Keratinocyte (primary cell): ENCODE measurements around the gene HRH3. TPM values are rescaled to one million over a fixed set of nuclear protein-coding genes. Genes with fewer than 3 reads are reported as not detected.

ENCODE experiments used
- DNase-seq: peaks from one replicate; pipeline ENCODE4 v3.0.0-alpha.2; 2011; ENCODE audit warnings: low read depth, missing footprints, low spot score
- FAIRE-seq: peaks from 2 replicates; lab custom pipeline; 2011; peaks lifted over from hg19 to GRCh38; lab: Jason Lieb, UNC
- H2AFZ ChIP-seq: 2 replicates; pipeline ENCODE4 v1.6.0; 2012; ENCODE audit warnings: low read length, control low read depth, inconsistent platforms; ENCODE audit not compliant: control insufficient read depth
- H3K27ac ChIP-seq: 2 replicates; pipeline ENCODE4 v1.5.1; 2011; ENCODE audit warnings: low read length; ENCODE audit not compliant: control insufficient read depth, insufficient read depth
- H3K27me3 ChIP-seq: 3 replicates; pipeline ENCODE4 v1.6.0; 2011; ENCODE audit warnings: low read length; ENCODE audit not compliant: control insufficient read depth, insufficient read depth; ENCODE audit errors: extremely low read depth
- H3K36me3 ChIP-seq, 2 experiments: 2 replicates in 1 of 2; 3 replicates in 1 of 2; pipeline ENCODE4 v1.5.1; 2011; ENCODE audit warnings: low read length in 2 of 2, mild to moderate bottlenecking in 1 of 2; ENCODE audit not compliant: control insufficient read depth in 2 of 2, insufficient read depth in 2 of 2; ENCODE audit errors: extremely low read depth in 1 of 2
- H3K4me1 ChIP-seq: 3 replicates; pipeline ENCODE4 v1.5.1; 2011; ENCODE audit warnings: low read length; ENCODE audit not compliant: control insufficient read depth, insufficient read depth; ENCODE audit errors: extremely low read depth
- H3K4me2 ChIP-seq: 3 replicates; pipeline ENCODE4 v1.6.0; 2011; ENCODE audit warnings: low read depth, low read length; ENCODE audit not compliant: control insufficient read depth, insufficient read depth; ENCODE audit errors: extremely low read depth
- H3K4me3 ChIP-seq, 3 experiments: fragments of 200-600 bp in 1 of 3; sonication (generic) in 1 of 3; 2 replicates in 2 of 3; 3 replicates in 1 of 3; pipeline ENCODE4 v1.5.1; 2011 to 2016; ENCODE audit warnings: low read length in 3 of 3, mild to moderate bottlenecking in 3 of 3, control low read depth in 2 of 3, inconsistent platforms in 1 of 3, low read depth in 1 of 3, mixed read lengths in 1 of 3, mixed run types in 1 of 3, moderate library complexity in 1 of 3; ENCODE audit not compliant: control insufficient read depth in 2 of 3, insufficient read depth in 2 of 3; ENCODE audit errors: extremely low read depth in 1 of 3
- H3K79me2 ChIP-seq: 2 replicates; pipeline ENCODE4 v1.6.0; 2012; ENCODE audit warnings: low read length; ENCODE audit not compliant: control insufficient read depth, insufficient read depth
- H3K9ac ChIP-seq: 3 replicates; pipeline ENCODE4 v1.6.0; 2011; ENCODE audit warnings: low read length; ENCODE audit not compliant: control insufficient read depth, insufficient read depth; ENCODE audit errors: extremely low read depth
- H3K9me1 ChIP-seq: 3 replicates; pipeline ENCODE4 v1.6.0; 2011; ENCODE audit warnings: low read length; ENCODE audit not compliant: control insufficient read depth, insufficient read depth; ENCODE audit errors: extremely low read depth
- H3K9me3 ChIP-seq: 2 replicates; pipeline ENCODE4 v1.5.1; 2012; ENCODE audit warnings: low read depth, low read length; ENCODE audit not compliant: control insufficient read depth
- H4K20me1 ChIP-seq: 3 replicates; pipeline ENCODE4 v1.6.0; 2011; ENCODE audit warnings: low read length; ENCODE audit not compliant: control insufficient read depth, insufficient read depth; ENCODE audit errors: extremely low read depth
- EZH2 ChIP-seq: IDR thresholded peaks from one replicate; pipeline ENCODE4 v1.6.1; 2012; ENCODE audit warnings: inconsistent platforms, mild to moderate bottlenecking, low read length, moderate library complexity
- dilution Hi-C: fragments of 300-500 bp; cut with MboI; formaldehyde crosslinking; loops from one replicate; pipeline ENCODE4 v1.7.0; 2020; ENCODE audit warnings: low sequenced_read_pairs; ENCODE audit not compliant: extremely low pct_ligation_motif_present
- polyA plus RNA-seq, 5 experiments: library from polyadenylated mRNA; depleted of rRNA in 3 of 5; stranded (reverse) in 3 of 5; stranded (forward) in 1 of 5; unstranded in 1 of 5; fragments of >200 nt; gene quantifications; 1 replicate in 1 of 5; 2 replicates in 3 of 5; 3 replicates in 1 of 5; pipeline versions ENCODE4 v1.2.1 to v1.2.3, GENCODE V29; 2011 to 2012; ENCODE audit warnings: missing spikeins in 2 of 5, low read depth in 1 of 5, low replicate concordance in 1 of 5
- TF ChIP-seq, protein P1 (sequence below), 3 experiments: IDR thresholded peaks in 1 of 3; conservative IDR thresholded peaks in 1 of 3; optimal IDR thresholded peaks in 1 of 3; 2 replicates in 2 of 3; 3 replicates in 1 of 3; pipeline versions ENCODE3 to v1.5.1; 2011; ENCODE audit warnings: low read length in 3 of 3, mild to moderate bottlenecking in 3 of 3, moderate library complexity in 2 of 3, control low read depth in 1 of 3, inconsistent platforms in 1 of 3; ENCODE audit not compliant: insufficient read depth in 2 of 3; ENCODE audit errors: extremely low read depth in 1 of 3

The HRH3 gene
- polyA plus RNA-seq, 1 donor (not counting 4 experiments of a cell fraction or from before 2014, with no cell fraction given) = not detected

- Histone ChIP-seq H3K4me3 (no peak overlapping the region), H3K9me3 (peaks cover 4% of the 10 kb centered on the region), H3K27me3 (peaks cover 64% of the 10 kb centered on the region), H3K9me1 (no peaks in the 10 kb centered on the region), H3K4me1 (no peaks in the 10 kb centered on the region), H3K27ac (no peak overlapping the region), H3K79me2 (no peaks in the 10 kb centered on the region), H3K4me2 (no peak overlapping the region), H2AFZ (no peak overlapping the region), H3K9ac (no peak overlapping the region), H3K36me3 (no peaks in the 10 kb centered on the region), H4K20me1 (peaks cover 5% of the 10 kb centered on the region)
- no peak for DNase-seq
- dilution Hi-C loops = no loop called here
- TF ChIP-seq, protein P1, sequence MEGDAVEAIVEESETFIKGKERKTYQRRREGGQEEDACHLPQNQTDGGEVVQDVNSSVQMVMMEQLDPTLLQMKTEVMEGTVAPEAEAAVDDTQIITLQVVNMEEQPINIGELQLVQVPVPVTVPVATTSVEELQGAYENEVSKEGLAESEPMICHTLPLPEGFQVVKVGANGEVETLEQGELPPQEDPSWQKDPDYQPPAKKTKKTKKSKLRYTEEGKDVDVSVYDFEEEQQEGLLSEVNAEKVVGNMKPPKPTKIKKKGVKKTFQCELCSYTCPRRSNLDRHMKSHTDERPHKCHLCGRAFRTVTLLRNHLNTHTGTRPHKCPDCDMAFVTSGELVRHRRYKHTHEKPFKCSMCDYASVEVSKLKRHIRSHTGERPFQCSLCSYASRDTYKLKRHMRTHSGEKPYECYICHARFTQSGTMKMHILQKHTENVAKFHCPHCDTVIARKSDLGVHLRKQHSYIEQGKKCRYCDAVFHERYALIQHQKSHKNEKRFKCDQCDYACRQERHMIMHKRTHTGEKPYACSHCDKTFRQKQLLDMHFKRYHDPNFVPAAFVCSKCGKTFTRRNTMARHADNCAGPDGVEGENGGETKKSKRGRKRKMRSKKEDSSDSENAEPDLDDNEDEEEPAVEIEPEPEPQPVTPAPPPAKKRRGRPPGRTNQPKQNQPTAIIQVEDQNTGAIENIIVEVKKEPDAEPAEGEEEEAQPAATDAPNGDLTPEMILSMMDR (optimal IDR thresholded peaks at IDR 0.05 in 1 of 3, IDR thresholded peaks at IDR 0.05 in 1 of 3, conservative IDR thresholded peaks at IDR 0.05 in 1 of 3; ENCODE audit: extremely low read depth in 1 of 3, insufficient read depth in 2 of 3, low read length in 3 of 3) = no peak
- no peak for TF ChIP-seq EZH2
- no peak for FAIRE-seq
These were observed 11.2 kb upstream of the HRH3 start for GRCh38 chr20:62231292-62231691.

DNA sequence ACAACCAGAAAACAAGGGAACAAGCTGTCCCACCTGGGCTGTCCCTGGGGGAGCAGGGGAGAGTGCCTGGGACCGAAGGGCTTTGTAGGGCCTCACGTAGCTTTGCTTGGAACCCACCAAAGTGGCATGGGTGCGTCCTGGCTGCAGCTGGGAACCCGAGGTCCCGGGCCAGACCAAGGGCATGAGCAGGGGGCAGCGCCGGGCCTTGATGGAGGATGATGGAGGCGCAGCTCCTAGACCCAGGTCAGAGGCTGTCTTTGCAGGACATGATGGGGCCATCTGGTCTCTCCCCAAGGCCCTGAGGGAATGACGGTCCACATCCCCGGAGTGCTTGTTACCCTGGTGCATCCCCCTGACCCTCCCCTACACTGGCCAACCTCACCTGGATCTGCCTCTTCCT, 10.6 kb upstream of the HRH3 start:
- DNase-seq = no peak
- FAIRE-seq = no peak
- Histone ChIP-seq H3K27ac (no peak overlapping the region), H3K36me3 (no peaks in the 10 kb centered on the region), H3K9me3 (peaks cover 4% of the 10 kb centered on the region), H4K20me1 (peaks cover 5% of the 10 kb centered on the region), H3K4me1 (no peaks in the 10 kb centered on the region), H3K9me1 (no peaks in the 10 kb centered on the region), H2AFZ (no peak overlapping the region), H3K9ac (no peak overlapping the region), H3K4me2 (no peak overlapping the region), H3K27me3 (peaks cover 70% of the 10 kb centered on the region), H3K4me3 (no peak overlapping the region), H3K79me2 (no peaks in the 10 kb centered on the region)
- no peak for TF ChIP-seq EZH2
- TF ChIP-seq, protein P1 (optimal IDR thresholded peaks at IDR 0.05 in 1 of 3, IDR thresholded peaks at IDR 0.05 in 1 of 3, conservative IDR thresholded peaks at IDR 0.05 in 1 of 3; ENCODE audit: extremely low read depth in 1 of 3, insufficient read depth in 2 of 3, low read length in 3 of 3) = no peak
- dilution Hi-C loops = no loop called here
